KMS-11 (cell line): ENCODE results near the gene MRPL48.
A peak's percentile ranks its signal among the peaks of the same experiment; 100 is the strongest.
"Not testable (repeated sequence)": the region's sequence is repeated elsewhere in the genome, so short reads cannot be mapped to it uniquely, and the experiment has no call there.

Source experiments
- H2AFZ ChIP-seq: fragments of 200-600 bp; sonication (generic); 2 replicates; pipeline ENCODE4 v1.6.1; 2016; ENCODE audit warnings: antibody characterized with exemption, mixed run types, low read depth
- H3K27ac ChIP-seq: fragments of 200-600 bp; sonication (generic); 2 replicates; pipeline ENCODE4 v1.6.1; 2016; ENCODE audit warnings: mild to moderate bottlenecking, mixed run types
- H3K27me3 ChIP-seq: fragments of 200-600 bp; sonication (generic); 2 replicates; pipeline ENCODE4 v1.6.1; 2017; ENCODE audit warnings: mild to moderate bottlenecking, low read depth, mixed run types, moderate library complexity; ENCODE audit not compliant: insufficient read depth
- H3K36me3 ChIP-seq: fragments of 200-600 bp; sonication (generic); 2 replicates; pipeline ENCODE4 v1.6.1; 2017; ENCODE audit warnings: mild to moderate bottlenecking, mixed run types; ENCODE audit not compliant: insufficient read depth
- H3K4me1 ChIP-seq: fragments of 200-600 bp; sonication (generic); 2 replicates; pipeline ENCODE4 v1.6.1; 2016; ENCODE audit warnings: mild to moderate bottlenecking, low read depth, mixed run types; ENCODE audit not compliant: poor library complexity, severe bottlenecking
- H3K4me2 ChIP-seq: fragments of 200-600 bp; sonication (generic); 2 replicates; pipeline ENCODE4 v1.7.0; 2016; ENCODE audit warnings: mild to moderate bottlenecking, mixed run types
- H3K4me3 ChIP-seq: fragments of 200-600 bp; sonication (generic); IDR thresholded peaks from 2 replicates; pipeline ENCODE4 v1.6.1; 2017; ENCODE audit warnings: low read depth, low read length, mixed read lengths; ENCODE audit not compliant: insufficient read depth
- H3K79me2 ChIP-seq: fragments of 200-600 bp; sonication (generic); 2 replicates; pipeline ENCODE4 v1.6.1; 2016; ENCODE audit warnings: low read depth, mixed run types; ENCODE audit not compliant: insufficient read depth
- H3K9ac ChIP-seq: fragments of 200-600 bp; sonication (generic); 2 replicates; pipeline ENCODE4 v1.6.1; 2016; ENCODE audit warnings: mild to moderate bottlenecking, mixed run types
- H4K20me1 ChIP-seq: fragments of 200-600 bp; sonication (generic); 2 replicates; pipeline ENCODE4 v1.6.1; 2016; ENCODE audit warnings: mild to moderate bottlenecking, mixed run types; ENCODE audit not compliant: insufficient read depth
- CTCF ChIP-seq: fragments of 200-600 bp; sonication (generic); conservative IDR thresholded peaks from 2 replicates; pipeline ENCODE4 v1.6.1; 2017; ENCODE audit warnings: low read depth, mild to moderate bottlenecking, antibody characterized with exemption, low read length, moderate library complexity, mixed read lengths

The MRPL48 gene

DNA sequence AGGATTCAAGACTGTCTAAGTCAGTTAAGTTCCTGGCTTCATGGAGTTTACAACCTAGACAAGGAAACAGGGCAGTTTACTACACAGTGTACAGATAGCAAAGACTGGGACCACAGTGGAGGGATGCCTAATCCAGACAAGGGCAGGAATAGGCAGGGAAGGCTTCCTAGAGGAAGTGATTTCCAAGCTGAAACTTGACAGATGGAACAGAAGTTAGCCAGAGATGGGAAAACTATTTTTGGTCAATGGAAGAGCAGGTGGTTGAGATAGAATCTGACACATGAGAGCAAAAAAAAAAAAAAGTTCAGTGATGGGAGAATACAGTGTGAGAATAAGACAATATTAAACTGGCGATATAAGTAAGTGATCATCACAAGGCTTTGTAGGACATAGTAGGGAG is 87.7 kb downstream of the MRPL48 start:
- H3K4me1 ChIP-seq, result peaks cover 28% of the 10 kb centered on the region
- no peaks in the 10 kb centered on the region for H4K20me1 ChIP-seq
- no peak for TF ChIP-seq CTCF
- H3K4me3 ChIP-seq, result no peak overlapping the region
- H3K4me2 ChIP-seq, result peak overlapping the region; percentile 77
- no peaks in the 10 kb centered on the region for H3K36me3 ChIP-seq
- no peaks in the 10 kb centered on the region for H3K27me3 ChIP-seq
- no peak overlapping the region for H2AFZ ChIP-seq
- peak overlapping the region; percentile 95; the same call in 1 of the 2 replicates for H3K27ac ChIP-seq
- peak overlapping the region; percentile 96 for H3K9ac ChIP-seq
- peaks cover 44% of the 10 kb centered on the region for H3K79me2 ChIP-seq

DNA sequence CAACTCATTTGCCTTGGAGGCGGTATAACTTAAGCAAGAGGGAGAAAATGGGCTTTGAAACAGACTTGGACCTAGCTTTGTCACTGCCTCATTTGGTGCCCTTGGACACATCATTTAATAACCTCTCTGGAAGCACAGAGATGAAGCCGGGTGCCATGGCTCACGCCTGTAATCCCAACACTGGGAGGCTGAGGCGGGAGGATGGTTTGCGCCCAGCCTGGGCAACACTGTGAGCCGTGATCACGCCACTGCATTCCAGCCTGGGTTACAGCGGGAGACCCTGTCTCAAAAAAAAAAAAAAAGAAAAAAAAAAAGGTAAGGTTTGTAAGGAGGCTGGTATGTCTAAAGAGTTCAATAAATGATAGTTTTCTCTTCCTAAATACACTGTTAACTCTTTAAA is 88.2 kb downstream of the MRPL48 start:
- Histone ChIP-seq H3K27me3 (no peaks in the 10 kb centered on the region), H2AFZ (peak overlapping the region; percentile 77), H3K27ac (peak overlapping the region; percentile 95), H3K4me1 (peaks cover 25% of the 10 kb centered on the region), H3K79me2 (peaks cover 44% of the 10 kb centered on the region), H3K36me3 (no peaks in the 10 kb centered on the region), H3K4me2 (peak overlapping the region; percentile 77), H3K9ac (peak overlapping the region; percentile 96), H3K4me3 (peak overlapping the region; percentile 53), H4K20me1 (no peaks in the 10 kb centered on the region)
- TF ChIP-seq CTCF, result no peak

GRCh38 chr11:73876424-73877310 is 89.0 kb downstream of the MRPL48 start, which contains the start of the genes COA4 and PAAF1:
Gene COA4, minus strand, starts transcription at chr11:73876846. Its CDS starts 3,468 bp downstream, at chr11:73873378.
Gene PAAF1, plus strand, starts transcription at chr11:73876999. Its CDS starts 23 bp downstream, at chr11:73877022.
- Histone ChIP-seq H3K27me3 (no peaks in the 10 kb centered on the region), H4K20me1 (no peaks in the 10 kb centered on the region), H3K9ac (peak within 1 kb of the TSS; percentile 96), H3K4me2 (peak within 1 kb of the TSS; percentile 77), H3K79me2 (peaks cover 44% of the 10 kb centered on the region), H3K36me3 (no peaks in the 10 kb centered on the region), H3K27ac (peak within 1 kb of the TSS; percentile 95), H2AFZ (peak within 1 kb of the TSS; percentile 77), H3K4me3 (peak within 1 kb of the TSS; percentile 53), H3K4me1 (peaks cover 21% of the 10 kb centered on the region)
- TF ChIP-seq CTCF, result no peak

- Histone ChIP-seq H3K4me1 (peaks cover 21% of the 10 kb centered on the region), H2AFZ (no peak overlapping the region), H3K36me3 (no peaks in the 10 kb centered on the region), H3K79me2 (peaks cover 39% of the 10 kb centered on the region), H4K20me1 (no peaks in the 10 kb centered on the region), H3K27me3 (no peaks in the 10 kb centered on the region), H3K9ac (no peak overlapping the region), H3K4me2 (no peak overlapping the region), H3K4me3 (no peak overlapping the region), H3K27ac (no peak overlapping the region)
- no peak for TF ChIP-seq CTCF
These were observed 91.1 kb downstream of the MRPL48 start for GRCh38 chr11:73878771-73879170.

DNA sequence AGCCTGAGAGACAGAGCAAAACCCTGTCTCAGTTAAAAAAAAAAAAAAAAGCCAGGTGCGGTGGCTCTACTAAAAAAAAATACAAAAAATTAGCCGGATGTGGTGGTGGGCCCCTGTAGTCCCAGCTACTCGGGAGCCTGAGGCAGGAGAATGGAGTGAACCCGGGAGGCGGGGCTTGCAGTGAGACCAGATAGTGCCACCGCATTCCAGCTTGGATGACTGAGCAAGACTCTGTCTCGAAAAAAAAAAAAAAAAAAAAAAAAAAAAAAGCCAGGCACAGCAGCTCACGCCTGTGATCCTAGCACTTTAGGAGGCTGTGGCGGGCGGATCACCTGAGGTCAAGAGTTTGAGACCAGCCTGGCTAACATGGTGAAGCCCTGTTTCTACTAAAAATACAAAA is 92.8 kb downstream of the MRPL48 start:
- not testable (repeated sequence) for H3K4me2 ChIP-seq, H3K27ac ChIP-seq, H4K20me1 ChIP-seq, H2AFZ ChIP-seq, H3K27me3 ChIP-seq, H3K36me3 ChIP-seq, H3K9ac ChIP-seq, H3K4me3 ChIP-seq
- Histone ChIP-seq H3K4me1 (peaks cover 11% of the 10 kb centered on the region), H3K79me2 (peaks cover 22% of the 10 kb centered on the region)
